Activated CD8-positive, alpha-beta memory T cell treated with anti-CD3 and anti-CD28 coated beads, Interleukin-2, amount 50 U/mL, for 24 hours (primary cell): ENCODE measurements around the gene INHBE.
A peak's percentile ranks its signal among the peaks of the same experiment; 100 is the strongest.
"Not testable (repeated sequence)": the region's sequence is repeated elsewhere in the genome, so short reads cannot be mapped to it uniquely, and the experiment has no call there.

Experiments
- DNase-seq: peaks from one replicate; pipeline ENCODE4 v3.0.0-alpha.2; 2020; ENCODE audit errors: extremely low read depth

The INHBE gene

GRCh38 chr12:57441393-57441792 is 13.7 kb upstream of the INHBE start:
- DNase-seq = not testable (repeated sequence)

- DNase-seq = no peak
Measured at GRCh38 chr12:57441846-57442427, 13.2 kb upstream of the INHBE start.

- DNase-seq = not testable (repeated sequence)
Measured at GRCh38 chr12:57444337-57444736, 10.8 kb upstream of the INHBE start.

- no peak for DNase-seq
Measured at GRCh38 chr12:57444744-57445143, 10.4 kb upstream of the INHBE start.

GRCh38 chr12:57446292-57446960 is 8.7 kb upstream of the INHBE start:
- no peak for DNase-seq

GRCh38 chr12:57448669-57449068 is 6.4 kb upstream of the INHBE start:
- no peak for DNase-seq

GRCh38 chr12:57449375-57449774 is 5.7 kb upstream of the INHBE start:
- no peak for DNase-seq

- DNase-seq = no peak
Measured at GRCh38 chr12:57450057-57450456, 5.0 kb upstream of the INHBE start.

- DNase-seq = no peak
Measured at GRCh38 chr12:57451233-57451778, 3.8 kb upstream of the INHBE start.

- DNase-seq = no peak
Measured at GRCh38 chr12:57452181-57452936, 2.7 kb upstream of the INHBE start.

GRCh38 chr12:57452937-57453509 is 2.1 kb upstream of the INHBE start:
- DNase-seq = no peak

GRCh38 chr12:57454213-57454565 is 918 bp upstream of the INHBE start:
- DNase-seq = no peak

- no peak for DNase-seq
Measured at GRCh38 chr12:57455374-57456144, 452 bp downstream of the INHBE start.

GRCh38 chr12:57456145-57456700 is 1.1 kb downstream of the INHBE start:
- no peak for DNase-seq

- no peak for DNase-seq
Measured at GRCh38 chr12:57456737-57457490, 1.8 kb downstream of the INHBE start.

GRCh38 chr12:57458665-57459054 is 3.6 kb downstream of the INHBE start:
- DNase-seq = no peak

GRCh38 chr12:57459055-57459749 is 4.1 kb downstream of the INHBE start:
- DNase-seq = peak; percentile 88

GRCh38 chr12:57459750-57460467 is 4.8 kb downstream of the INHBE start, which contains the start of gene GLI1:
TSS of gene GLI1 (plus strand) at chr12:57459785. CDS start at chr12:57463692, 3,907 bp downstream.
- DNase-seq = no peak

GRCh38 chr12:57460468-57460784 is 5.3 kb downstream of the INHBE start:
- DNase-seq = no peak
